VCaP (cell line): Measurements from ENCODE around the gene PAM16.

Source experiments
- H3K27ac ChIP-seq: fragments of 450-650 bp; 2 replicates; pipeline ENCODE4 v1.5.1; 2017
- TF ChIP-seq, protein P1 (sequence below): fragments of 450-650 bp; conservative IDR thresholded peaks from 2 replicates; pipeline ENCODE4 v1.5.1; 2017; ENCODE audit warnings: mild to moderate bottlenecking, moderate library complexity

Gene PAM16

GRCh38 chr16:4342866-4343744, 8.0 kb downstream of the PAM16 start:
- TF ChIP-seq, protein P1, sequence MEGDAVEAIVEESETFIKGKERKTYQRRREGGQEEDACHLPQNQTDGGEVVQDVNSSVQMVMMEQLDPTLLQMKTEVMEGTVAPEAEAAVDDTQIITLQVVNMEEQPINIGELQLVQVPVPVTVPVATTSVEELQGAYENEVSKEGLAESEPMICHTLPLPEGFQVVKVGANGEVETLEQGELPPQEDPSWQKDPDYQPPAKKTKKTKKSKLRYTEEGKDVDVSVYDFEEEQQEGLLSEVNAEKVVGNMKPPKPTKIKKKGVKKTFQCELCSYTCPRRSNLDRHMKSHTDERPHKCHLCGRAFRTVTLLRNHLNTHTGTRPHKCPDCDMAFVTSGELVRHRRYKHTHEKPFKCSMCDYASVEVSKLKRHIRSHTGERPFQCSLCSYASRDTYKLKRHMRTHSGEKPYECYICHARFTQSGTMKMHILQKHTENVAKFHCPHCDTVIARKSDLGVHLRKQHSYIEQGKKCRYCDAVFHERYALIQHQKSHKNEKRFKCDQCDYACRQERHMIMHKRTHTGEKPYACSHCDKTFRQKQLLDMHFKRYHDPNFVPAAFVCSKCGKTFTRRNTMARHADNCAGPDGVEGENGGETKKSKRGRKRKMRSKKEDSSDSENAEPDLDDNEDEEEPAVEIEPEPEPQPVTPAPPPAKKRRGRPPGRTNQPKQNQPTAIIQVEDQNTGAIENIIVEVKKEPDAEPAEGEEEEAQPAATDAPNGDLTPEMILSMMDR, result no peak
- no peak overlapping the region for H3K27ac ChIP-seq

- no peak overlapping the region for H3K27ac ChIP-seq
- TF ChIP-seq, protein P1, result no peak
These were observed 9.9 kb downstream of the PAM16 start for GRCh38 chr16:4341250-4341649.

- H3K27ac ChIP-seq, result no peak overlapping the region
- TF ChIP-seq, protein P1, result no peak
These were observed 10.7 kb downstream of the PAM16 start for GRCh38 chr16:4340443-4340842.

DNA sequence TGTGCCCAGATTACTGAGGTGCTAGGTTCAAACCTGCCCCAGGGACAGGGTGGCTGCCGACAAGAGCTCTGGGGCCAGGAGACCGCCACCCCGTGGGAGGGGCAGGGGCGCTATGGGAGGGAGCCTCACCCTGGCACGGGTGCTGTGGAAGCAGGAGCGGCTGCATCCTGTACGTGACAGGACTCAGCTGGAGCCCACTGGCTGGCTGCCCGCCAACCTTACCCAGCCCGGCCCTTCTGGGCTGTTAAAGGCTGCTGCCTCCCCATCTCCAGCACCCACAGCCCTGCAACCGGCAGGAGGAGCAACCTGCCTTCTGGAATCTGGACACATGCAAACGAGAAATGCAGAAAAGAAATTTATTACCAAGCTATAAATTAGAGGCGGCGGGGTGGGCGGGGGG, 11.2 kb downstream of the PAM16 start:
- TF ChIP-seq, protein P1, result no peak
- H3K27ac ChIP-seq, result no peak overlapping the region

- no peak overlapping the region for H3K27ac ChIP-seq
These were observed 11.7 kb downstream of the PAM16 start for GRCh38 chr16:4339455-4339854.

GRCh38 chr16:4338712-4339299, 12.3 kb downstream of the PAM16 start:
- TF ChIP-seq, protein P1, result no peak
- no peak overlapping the region for H3K27ac ChIP-seq

More at GRCh38 chr16:4339455-4339854, 11.7 kb downstream of the PAM16 start:
- TF ChIP-seq, protein P1, result no peak

GRCh38 chr16:4338125-4338582, 13.0 kb downstream of the PAM16 start:
- TF ChIP-seq, protein P1, result no peak
- no peak overlapping the region for H3K27ac ChIP-seq
